ENCODE data around the gene NAE1. TPM values are rescaled to one million over a fixed set of nuclear protein-coding genes. Genes with fewer than 3 reads are reported as not detected.

Gene NAE1
- total and polyA plus RNA-seq, 9 donors = 38.3 to 63.7 (median 46.7) TPM

DNA sequence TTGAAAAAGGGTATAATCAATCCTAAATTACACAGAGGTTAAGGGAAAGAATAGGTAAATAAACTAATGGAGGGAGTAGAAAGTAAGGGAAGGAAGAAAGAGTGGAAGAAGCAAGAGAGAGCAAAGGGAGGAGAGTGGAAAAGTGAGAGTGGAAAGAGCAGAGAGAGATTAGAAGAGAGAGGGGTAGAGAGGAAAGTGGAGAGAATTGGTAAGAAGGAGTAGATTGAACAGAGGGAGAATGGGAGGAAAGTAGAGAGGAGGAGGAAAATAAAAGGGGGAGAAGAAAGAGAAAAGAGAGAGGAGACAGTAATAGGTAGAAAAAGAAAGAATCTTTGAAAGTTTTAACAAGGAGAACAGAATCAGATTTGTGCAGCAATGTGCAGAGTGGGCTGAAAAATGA is 54.3 kb downstream of the NAE1 start:
- no peaks in the 10 kb centered on the region for H3K4me1 ChIP-seq (ENCODE audit: insufficient read depth)
- no peaks in the 10 kb centered on the region for H3K9me3 ChIP-seq
- no peak for DNase-seq
- H3K27me3 ChIP-seq = no peaks in the 10 kb centered on the region
- H3K4me3 ChIP-seq = no peak overlapping the region
- TF ChIP-seq POLR2A (IDR thresholded peaks at IDR 0.05) = no peak
- TF ChIP-seq, protein P1, sequence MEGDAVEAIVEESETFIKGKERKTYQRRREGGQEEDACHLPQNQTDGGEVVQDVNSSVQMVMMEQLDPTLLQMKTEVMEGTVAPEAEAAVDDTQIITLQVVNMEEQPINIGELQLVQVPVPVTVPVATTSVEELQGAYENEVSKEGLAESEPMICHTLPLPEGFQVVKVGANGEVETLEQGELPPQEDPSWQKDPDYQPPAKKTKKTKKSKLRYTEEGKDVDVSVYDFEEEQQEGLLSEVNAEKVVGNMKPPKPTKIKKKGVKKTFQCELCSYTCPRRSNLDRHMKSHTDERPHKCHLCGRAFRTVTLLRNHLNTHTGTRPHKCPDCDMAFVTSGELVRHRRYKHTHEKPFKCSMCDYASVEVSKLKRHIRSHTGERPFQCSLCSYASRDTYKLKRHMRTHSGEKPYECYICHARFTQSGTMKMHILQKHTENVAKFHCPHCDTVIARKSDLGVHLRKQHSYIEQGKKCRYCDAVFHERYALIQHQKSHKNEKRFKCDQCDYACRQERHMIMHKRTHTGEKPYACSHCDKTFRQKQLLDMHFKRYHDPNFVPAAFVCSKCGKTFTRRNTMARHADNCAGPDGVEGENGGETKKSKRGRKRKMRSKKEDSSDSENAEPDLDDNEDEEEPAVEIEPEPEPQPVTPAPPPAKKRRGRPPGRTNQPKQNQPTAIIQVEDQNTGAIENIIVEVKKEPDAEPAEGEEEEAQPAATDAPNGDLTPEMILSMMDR (IDR thresholded peaks at IDR 0.05) = no peak
- TF ChIP-seq EP300 (IDR thresholded peaks at IDR 0.05) = no peak
- H3K36me3 ChIP-seq = no peaks in the 10 kb centered on the region
- no peak overlapping the region for H3K27ac ChIP-seq
- intact Hi-C loops (cut with DNase I) = no loop called here

DNA sequence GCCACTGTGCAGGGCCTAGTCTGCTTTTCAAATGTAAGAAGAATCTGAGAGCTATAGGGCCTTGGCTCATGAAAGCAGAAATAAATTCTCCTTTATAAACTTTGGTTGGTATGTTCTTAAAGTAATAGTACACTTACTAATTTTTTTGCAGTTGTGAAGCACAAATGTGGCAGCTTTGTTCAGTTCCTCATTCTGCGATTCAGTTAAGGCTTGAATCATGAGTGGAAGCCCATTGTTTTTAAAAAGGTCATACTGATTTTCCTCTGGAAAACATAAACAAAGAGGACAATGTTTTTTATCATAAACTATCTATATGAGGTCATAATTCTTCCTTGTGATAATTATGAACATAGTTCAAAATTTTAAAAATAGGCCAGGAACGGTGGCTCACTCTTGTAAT is 55.8 kb downstream of the NAE1 start:
- Histone ChIP-seq H3K27me3 (no peaks in the 10 kb centered on the region), H3K36me3 (no peaks in the 10 kb centered on the region), H3K4me1 (ENCODE audit: insufficient read depth) (no peaks in the 10 kb centered on the region), H3K4me3 (no peak overlapping the region), H3K27ac (no peak overlapping the region), H3K9me3 (no peaks in the 10 kb centered on the region)
- intact Hi-C loops (cut with DNase I) = no loop called here
- TF ChIP-seq, protein P1 (IDR thresholded peaks at IDR 0.05) = no peak
- TF ChIP-seq POLR2A (IDR thresholded peaks at IDR 0.05) (no peak), EP300 (IDR thresholded peaks at IDR 0.05) (no peak)
- no peak for DNase-seq
- WGBS, 3 donors = 73 to 74% (median 73%) methylated on average over 2 of the region's 2 CpGs

DNA sequence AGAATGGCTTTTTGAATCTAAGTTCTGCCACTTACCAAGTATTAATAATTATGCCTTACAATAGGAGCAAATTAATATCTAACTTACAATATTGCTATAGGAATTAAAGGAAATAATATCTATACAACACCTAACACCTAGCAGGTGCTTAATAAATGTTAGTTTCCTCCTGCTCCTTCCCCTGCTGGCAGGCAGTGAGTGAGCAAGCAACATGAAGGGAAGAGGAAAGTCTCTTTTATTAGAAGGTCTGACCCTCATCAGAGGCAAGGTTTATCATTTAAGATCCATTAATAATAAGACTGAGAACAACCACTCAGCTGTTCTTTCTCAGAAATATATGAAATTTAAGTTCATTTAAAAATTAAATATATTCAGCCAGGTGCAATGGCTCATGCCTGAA is 72.7 kb downstream of the NAE1 start:
- no peak for DNase-seq
- TF ChIP-seq, protein P1 (IDR thresholded peaks at IDR 0.05) = no peak
- TF ChIP-seq POLR2A (IDR thresholded peaks at IDR 0.05) (no peak), EP300 (IDR thresholded peaks at IDR 0.05) (no peak)
- no peaks in the 10 kb centered on the region for H3K36me3 ChIP-seq
- H3K4me1 ChIP-seq (ENCODE audit: insufficient read depth) = no peaks in the 10 kb centered on the region
- no peaks in the 10 kb centered on the region for H3K27me3 ChIP-seq
- no peaks in the 10 kb centered on the region for H3K9me3 ChIP-seq
- H3K27ac ChIP-seq = no peak overlapping the region
- intact Hi-C loops (cut with DNase I) = no loop called here
- H3K4me3 ChIP-seq = no peak overlapping the region

DNA sequence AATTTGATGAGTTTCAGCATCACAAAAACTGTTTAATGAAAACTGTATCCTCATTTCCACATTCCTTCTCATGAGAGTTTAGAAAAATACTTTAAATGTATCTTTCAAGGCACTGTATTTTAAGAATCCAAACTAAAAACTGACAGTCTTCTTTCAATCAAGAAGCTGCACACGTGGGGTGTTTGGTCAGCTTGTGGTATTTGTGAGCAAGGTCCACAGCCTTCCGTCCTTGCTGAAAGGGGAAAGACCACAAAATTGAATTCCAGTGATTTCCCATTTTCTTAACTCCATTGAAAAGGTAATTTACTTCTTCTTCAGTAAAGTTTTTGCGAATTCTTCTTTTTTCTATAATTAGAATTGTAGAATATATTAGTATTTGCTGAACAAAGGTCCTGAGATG is 76.0 kb downstream of the NAE1 start:
- no peak overlapping the region for H3K27ac ChIP-seq
- DNase-seq = no peak
- intact Hi-C loops (cut with DNase I) = no loop called here
- TF ChIP-seq EP300 (IDR thresholded peaks at IDR 0.05) = no peak
- TF ChIP-seq, protein P1 (IDR thresholded peaks at IDR 0.05) = no peak
- no peak for TF ChIP-seq POLR2A (IDR thresholded peaks at IDR 0.05)
- H3K27me3 ChIP-seq = no peaks in the 10 kb centered on the region
- no peaks in the 10 kb centered on the region for H3K36me3 ChIP-seq
- no peak overlapping the region for H3K4me3 ChIP-seq
- H3K9me3 ChIP-seq = no peaks in the 10 kb centered on the region
- 62 to 64% (median 63%) methylated on average over 3 of the region's 3 CpGs for WGBS, 3 donors
- H3K4me1 ChIP-seq (ENCODE audit: insufficient read depth) = peaks cover 7% of the 10 kb centered on the region

DNA sequence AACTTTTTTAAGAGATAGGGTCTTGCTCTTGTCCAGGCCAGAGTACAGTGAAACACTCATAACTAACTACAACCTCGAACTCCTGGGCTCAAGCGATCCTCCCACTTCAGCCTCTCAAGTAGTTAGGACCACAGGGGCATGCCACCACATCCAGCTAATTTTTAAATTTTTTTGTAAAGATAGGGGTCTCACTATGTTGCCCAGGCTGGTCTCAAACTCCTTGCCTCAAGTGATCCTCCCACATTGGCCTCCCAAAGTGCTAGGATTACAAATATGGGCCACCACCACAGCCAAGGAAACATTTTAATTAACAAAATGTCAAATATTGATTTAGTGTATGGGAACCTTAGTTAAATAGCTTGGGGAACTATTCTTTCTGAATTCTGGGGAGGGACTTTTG is 76.6 kb downstream of the NAE1 start:
- H3K9me3 ChIP-seq = no peaks in the 10 kb centered on the region
- WGBS, 3 donors = 93 to 96% (median 95%) methylated on average over 2 of the region's 2 CpGs
- no peaks in the 10 kb centered on the region for H3K36me3 ChIP-seq
- no peak overlapping the region for H3K4me3 ChIP-seq
- peaks cover 7% of the 10 kb centered on the region for H3K4me1 ChIP-seq (ENCODE audit: insufficient read depth)
- no peaks in the 10 kb centered on the region for H3K27me3 ChIP-seq
- TF ChIP-seq, protein P1 (IDR thresholded peaks at IDR 0.05) = no peak
- TF ChIP-seq POLR2A (IDR thresholded peaks at IDR 0.05) (no peak), EP300 (IDR thresholded peaks at IDR 0.05) (no peak)
- DNase-seq = no peak
- intact Hi-C loops (cut with DNase I) = no loop called here
- no peak overlapping the region for H3K27ac ChIP-seq

Measured in ovary (tissue), 9 donors.